RPMI8226 (cell line): ENCODE measurements around the gene GLIS1.

Source experiments
- DNase-seq: peaks from one replicate; pipeline ENCODE4 v3.0.0-alpha.2; 2015

Gene GLIS1

GRCh38 chr1:53542551-53542950, 196.4 kb downstream of the GLIS1 start:
- DNase-seq, result no peak

- DNase-seq, result peak; percentile 75
These were observed 197.0 kb downstream of the GLIS1 start for GRCh38 chr1:53541761-53542550.

GRCh38 chr1:53541263-53541625, 197.7 kb downstream of the GLIS1 start:
- no peak for DNase-seq

GRCh38 chr1:53540604-53541262, 198.2 kb downstream of the GLIS1 start:
- DNase-seq, result no peak

- DNase-seq, result no peak
These were observed 199.0 kb downstream of the GLIS1 start for GRCh38 chr1:53539711-53540603.

GRCh38 chr1:53539226-53539625, 199.7 kb downstream of the GLIS1 start:
- DNase-seq, result no peak

- DNase-seq, result no peak
These were observed 202.4 kb downstream of the GLIS1 start for GRCh38 chr1:53536606-53537005.

- no peak for DNase-seq
These were observed 203.1 kb downstream of the GLIS1 start for GRCh38 chr1:53535846-53536245.

GRCh38 chr1:53535226-53535625, 203.7 kb downstream of the GLIS1 start:
- DNase-seq, result no peak

- no peak for DNase-seq
These were observed 206.1 kb downstream of the GLIS1 start for GRCh38 chr1:53532912-53533311.

GRCh38 chr1:53532377-53532776, 206.6 kb downstream of the GLIS1 start:
- DNase-seq, result no peak

GRCh38 chr1:53530550-53530949, 208.4 kb downstream of the GLIS1 start:
- no peak for DNase-seq

GRCh38 chr1:53529555-53529954, 209.4 kb downstream of the GLIS1 start:
- DNase-seq, result no peak

- DNase-seq, result no peak
These were observed 211.6 kb downstream of the GLIS1 start for GRCh38 chr1:53527368-53527767.

GRCh38 chr1:53526451-53527101, 212.4 kb downstream of the GLIS1 start:
- no peak for DNase-seq

GRCh38 chr1:53525595-53525994, 213.4 kb downstream of the GLIS1 start:
- peak; percentile 37 for DNase-seq

- peak; percentile 29 for DNase-seq
These were observed 214.3 kb downstream of the GLIS1 start for GRCh38 chr1:53524428-53525375.

- DNase-seq, result no peak
These were observed 216.9 kb downstream of the GLIS1 start for GRCh38 chr1:53521924-53522552.

GRCh38 chr1:53520481-53520880, 218.5 kb downstream of the GLIS1 start:
- no peak for DNase-seq

GRCh38 chr1:53519421-53519820, 219.5 kb downstream of the GLIS1 start:
- DNase-seq, result no peak

- DNase-seq, result no peak
These were observed 220.2 kb downstream of the GLIS1 start for GRCh38 chr1:53518775-53519174.
